DMS153 (cell line): ENCODE data around the gene HOXA13.

ENCODE experiments used
- DNase-seq: peaks from one replicate; lab custom pipeline; 2025; lab: John Stamatoyannopoulos, UW

HOXA13 gene

DNA sequence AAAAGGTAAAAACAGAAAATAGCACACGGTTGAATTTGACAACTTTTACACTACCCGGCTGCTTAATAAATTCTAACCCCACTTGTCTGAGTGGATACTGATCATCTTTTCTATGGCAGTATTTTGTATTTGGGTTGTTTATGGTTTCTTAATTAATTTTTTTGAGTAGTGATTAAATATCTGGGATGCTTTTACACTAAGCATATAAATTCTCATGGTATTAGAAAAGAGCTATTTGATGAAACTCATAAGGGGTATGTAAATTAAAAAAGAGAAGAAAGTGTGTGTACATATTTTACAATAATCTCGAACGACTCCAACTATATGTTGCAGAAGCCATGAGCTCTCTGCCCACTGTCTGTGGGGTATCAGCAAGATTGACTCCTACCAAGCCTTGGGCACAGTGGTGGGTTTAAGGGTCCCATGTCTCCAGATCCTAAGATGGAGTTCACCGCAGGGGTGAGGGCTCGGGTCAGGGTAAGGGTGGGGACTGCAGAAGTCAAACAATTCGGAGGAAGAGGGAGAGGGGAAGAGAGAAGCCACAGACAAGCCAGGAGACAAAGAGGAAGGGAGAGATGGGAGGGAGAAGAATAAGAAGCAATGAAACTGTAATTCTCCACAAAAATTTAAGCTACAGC is 7.6 kb upstream of the HOXA13 start:
- DNase-seq, result no peak

DNA sequence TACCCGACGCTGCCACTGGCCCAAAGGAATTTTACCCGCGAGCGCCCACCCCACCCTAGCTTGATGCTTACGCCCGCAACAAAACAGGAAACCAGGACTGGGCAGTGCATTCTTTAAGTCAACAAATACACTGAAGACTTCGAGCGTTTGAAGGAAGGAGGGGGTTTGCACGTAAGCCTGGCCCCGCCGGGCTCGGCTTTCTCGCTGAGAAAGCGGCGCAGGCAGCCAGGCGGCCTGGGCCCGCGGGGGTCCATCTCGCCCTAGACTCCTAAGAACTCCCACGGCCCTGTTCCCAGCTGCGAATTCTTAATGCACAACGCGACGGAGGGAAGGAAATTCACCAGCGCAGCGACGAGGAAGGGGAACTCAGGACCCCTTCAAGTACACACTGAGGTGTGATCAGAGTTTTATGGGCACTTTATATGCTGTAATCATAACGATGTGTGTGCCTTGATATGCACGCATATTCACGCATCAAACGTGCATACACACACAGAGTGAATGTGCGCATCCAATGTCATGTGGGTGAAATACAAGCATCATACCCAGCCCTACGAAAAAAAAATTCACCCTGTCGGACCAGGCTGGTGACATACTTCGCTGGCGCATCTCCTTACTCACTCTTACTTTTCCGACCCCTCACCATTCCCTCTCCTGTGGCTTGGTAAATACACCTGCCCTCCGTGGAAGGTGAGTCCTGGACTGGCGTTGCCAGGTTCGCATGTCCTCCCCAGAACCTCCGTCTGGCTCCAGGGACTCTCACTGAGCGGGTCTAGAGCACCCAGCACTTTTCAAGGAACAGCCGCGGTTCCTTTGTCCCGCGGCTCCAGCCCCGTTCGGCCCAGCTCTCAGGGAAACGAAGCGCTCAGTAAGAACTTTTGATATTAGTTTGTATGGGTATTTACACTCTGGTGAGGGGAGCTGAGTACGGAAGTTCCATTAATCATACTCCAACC is 5.7 kb upstream of the HOXA13 start:
- no peak for DNase-seq

DNA sequence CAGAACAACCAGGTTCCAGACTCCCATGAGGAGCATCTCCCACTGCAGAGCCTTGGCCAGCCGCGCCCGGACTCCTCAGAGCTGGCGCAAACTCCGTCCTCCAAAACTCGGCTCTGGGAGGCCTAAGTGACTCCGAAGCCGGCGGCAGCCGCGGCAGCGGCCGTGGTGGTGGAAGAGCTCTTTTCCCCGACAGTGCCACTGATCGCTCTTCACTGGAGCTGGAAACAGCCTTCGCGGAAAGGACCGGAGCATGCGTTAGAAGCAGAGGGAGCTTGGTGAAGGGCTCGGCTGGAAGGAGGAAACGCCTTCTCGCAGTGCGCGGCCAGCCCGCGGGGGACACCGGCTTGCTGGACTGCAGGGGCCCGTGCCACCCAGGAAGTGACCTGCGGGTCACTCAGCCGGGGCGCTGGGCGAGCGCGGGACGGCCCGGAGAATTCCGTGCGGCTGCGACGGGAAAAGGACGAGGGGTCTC is 5.0 kb upstream of the HOXA13 start:
- DNase-seq, result no peak

DNA sequence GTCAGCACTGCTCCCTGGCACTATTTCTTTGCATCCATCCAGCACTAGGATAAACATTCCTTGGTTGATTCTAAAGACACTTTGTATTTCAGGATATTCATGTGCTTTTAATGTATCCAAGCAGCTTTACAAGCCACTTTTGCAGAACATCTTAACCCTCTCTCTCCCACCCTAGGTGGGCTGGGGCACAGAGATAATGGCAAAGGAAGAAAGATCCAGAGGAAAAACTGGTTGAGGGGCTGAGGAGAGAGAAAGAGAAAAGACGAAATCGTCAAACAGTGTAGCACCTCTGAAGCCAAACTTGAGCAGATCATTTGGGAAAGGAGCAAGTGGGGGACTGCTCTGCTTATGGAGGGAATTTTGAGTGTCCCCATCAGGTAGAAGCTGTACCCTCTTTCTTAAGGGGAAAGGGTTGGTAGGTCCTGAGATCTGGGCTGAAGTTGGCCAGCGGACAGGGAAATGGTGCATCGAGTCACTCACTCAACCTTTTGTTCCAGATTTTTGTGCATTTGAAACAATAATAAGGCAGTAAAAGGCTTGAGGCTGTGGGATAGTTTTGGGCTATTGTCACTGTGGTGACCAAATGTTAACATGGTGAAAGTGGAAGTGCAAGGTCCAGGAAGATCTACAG is 4.2 kb upstream of the HOXA13 start:
- DNase-seq, result no peak

DNA sequence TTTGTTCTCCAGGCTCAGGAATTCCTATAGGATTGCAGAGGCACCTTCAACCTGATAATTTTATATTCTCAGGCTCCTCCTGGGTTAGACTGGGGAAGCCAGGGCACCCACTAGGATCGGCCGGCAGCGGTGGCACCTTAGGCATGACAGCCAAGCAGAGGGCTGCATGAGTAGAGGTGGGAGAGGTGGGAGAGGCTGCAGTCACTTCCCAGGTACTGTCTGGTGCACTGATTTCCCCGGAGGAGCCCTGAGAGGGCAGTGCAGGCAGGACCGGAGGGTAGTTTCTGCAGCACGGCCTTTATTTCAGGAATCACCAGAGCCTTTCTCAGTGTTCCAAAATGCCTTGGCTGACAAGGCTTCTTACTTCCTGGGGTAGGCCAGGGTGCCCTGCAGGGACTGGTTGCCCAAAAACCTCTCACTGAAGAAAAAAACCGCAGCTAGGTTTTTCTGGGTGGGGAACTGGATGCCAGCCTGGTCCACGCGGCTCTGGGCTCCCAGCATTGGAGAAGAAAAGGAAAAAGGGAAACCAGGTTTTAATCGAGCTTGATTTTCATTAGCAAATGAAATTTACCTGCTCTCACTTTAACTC is 3.6 kb upstream of the HOXA13 start:
- no peak for DNase-seq

DNA sequence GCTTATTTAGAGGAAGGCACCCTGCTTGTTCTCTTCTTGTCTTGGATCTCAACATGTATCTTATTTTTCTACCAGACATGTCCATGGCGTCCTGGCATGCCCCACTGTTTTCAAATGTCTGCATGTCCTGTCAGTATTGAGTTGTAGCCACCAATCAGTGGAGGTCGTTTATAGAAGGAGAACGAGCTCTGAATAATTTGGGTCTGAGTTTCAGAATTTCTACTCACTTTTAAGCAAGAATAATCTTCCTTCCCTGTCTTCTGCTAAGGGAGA is 2.9 kb upstream of the HOXA13 start:
- DNase-seq, result no peak

DNA sequence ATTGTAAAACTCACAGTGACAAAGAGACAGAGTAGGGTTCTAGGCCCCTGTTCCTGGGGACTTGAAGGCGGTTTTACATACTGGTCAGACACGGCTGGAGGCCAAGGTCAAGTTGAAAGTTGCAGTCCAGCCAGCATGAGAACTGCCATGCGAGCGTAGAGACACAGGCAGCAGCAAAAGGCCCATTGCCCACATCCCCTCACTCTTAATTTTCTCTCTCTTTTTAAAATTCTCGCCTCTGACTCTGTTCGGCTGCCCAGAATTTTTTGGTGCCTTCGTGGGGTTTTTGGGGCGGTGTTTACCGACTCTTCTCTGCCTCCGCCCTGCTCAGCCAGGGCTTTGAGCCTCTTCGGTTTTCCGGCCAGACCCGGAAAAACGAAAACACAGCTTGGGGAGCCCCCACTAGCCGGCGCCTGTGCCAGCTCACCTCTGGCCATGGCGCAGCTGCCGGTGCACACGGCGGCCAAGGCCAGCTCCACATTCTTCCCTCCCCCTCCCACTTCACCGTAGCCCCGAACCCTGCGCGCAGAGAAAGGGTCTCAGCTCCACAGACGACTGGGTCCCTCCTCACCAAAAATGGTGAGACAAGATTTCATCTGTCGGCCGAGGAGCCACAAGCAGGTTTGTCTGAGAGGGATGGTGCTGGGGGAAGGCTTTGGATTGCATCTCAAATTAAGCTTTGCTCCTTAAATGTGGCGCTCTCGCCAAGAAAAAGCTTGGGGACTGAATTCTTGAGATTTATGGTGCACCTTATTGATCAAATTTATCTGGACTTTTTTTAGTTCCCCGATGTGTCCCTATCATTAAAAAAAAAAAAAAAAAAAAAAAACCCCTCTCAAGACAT is 2.3 kb upstream of the HOXA13 start:
- no peak for DNase-seq

DNA sequence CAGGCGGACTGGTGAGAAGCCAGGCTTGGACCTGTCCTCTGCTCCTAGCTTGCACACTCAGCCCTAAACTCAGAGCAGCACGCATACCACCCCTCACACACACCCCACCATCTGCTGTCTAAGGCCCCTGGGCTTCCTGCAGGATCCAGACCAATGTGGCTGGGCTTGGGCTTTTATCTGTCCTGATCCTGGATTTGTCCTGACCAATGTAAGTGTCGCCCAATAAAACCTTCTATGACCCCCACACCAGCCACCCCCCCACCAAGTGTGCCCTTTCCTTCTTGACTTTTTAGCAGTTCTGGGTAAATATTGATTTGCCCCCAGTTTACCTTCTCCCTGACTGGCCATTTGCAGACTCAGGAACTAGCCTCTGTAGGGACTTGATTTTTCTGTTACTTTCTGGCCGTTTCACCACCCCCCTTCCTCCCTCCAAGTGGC is 1.7 kb upstream of the HOXA13 start:
- DNase-seq, result no peak

DNA sequence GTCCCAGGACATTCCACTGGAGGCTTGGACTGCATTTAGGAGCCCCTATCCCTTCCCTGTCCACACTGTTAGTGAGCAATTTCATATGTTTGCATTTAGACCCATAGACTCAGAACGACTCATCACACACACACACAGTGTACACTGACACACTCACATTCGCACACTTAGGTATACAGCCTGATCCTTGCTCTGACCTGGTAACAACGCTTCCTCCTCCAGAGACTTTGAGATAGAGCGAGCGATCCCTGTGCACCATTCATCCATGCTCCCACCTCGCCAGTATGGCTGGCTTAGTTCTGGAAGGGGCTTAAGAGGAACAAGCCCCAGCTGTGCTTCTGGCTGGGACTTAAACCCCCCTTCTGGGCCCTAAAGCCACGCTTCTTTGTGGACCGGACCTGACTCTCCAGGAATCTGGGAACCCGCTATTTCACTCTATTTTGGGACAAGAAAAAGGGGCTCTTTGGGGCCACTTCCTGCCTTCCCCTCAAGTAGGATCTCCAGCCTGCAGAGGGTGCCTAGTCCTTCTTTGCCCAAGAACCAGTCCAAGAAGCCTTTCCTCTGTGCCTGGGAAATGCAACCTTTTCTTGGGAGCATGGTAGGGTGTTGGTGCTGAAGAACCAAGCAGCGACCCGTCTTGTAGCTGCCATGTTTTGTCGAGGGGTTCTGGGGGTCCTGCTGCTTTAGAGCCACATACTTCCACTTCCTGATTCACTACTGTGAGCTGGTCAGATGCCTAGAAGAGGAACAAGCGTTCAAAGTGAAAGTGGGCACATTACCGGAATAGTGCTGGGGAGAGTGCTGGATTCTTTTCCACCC is 1.1 kb upstream of the HOXA13 start:
- no peak for DNase-seq

DNA sequence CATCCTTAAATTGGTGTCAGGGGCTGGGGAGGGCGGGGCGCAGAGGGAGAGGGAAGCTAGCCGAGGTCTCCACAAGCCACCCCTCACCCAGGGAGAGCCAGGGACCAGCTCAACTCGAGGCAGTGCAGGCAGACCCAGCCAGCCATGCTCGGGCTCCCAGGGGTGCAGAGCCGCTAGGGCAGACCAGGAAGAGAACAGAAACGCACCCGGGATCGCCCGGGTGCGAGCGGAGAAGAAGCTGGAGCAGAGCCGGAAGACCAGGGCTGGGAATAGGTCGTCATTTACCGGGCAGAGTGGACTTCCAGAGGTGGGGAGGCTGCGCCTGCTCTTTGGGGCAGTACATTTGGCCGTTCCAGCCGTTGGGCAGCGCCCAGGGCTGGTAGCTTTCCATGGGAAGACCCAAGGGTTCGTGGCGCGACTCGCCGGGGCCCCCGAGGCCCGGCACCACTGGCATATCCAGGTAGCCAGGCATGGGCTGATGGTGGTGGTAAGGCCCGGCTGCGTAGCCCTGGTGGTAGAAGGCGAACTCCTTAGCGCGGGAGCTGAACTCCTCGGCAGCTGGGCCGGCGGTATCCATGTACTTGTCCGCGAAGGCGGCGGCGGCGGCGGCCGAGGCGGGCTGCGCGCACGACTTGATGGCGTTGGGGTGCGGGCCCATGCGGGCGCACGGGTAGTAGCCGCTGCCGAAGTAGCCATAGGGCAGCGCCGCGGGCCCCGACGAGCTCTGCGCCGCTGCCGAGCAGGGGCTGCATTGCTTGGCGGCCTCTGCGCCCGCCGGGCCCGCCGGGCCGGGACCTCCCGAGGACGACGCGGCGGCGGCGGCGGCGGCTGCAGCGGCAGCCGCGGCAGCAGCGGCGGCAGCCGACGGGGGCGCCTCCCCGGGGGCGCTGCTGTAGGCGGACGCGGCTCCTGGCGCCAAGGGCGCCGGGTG is 755 bp downstream of the HOXA13 start:
- DNase-seq, result no peak

DNA sequence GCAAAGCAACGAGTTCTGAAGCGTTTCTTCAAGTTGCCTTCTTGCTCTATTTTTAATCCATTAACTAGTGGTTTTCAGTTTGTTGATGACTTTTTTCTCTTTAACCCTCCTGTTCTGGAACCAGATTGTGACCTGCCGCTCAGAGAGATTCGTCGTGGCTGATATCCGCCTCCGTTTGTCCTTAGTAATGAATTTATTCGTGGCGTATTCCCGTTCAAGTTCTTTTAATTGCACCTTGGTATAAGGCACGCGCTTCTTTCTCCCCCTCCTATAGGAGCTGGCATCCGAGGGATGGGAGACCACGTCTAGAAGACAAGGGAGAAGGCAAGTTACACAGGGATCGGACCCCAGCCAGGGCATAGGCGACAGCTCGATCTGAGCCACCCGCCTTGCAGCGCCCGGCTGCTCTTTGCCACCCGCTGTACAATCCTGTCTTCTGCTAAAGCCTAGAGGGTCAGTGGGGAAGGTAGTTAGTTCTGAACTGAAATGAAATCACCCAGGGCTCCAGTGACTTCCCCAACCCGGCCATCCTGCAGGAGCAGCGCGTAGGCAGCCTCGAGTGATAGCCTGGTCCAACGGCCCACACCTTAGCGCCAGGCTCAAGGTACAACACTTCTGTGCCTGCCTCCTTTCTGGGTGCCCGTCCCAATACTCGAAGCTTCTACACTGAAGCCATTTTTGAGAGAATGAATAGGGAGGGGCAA is 1.6 kb downstream of the HOXA13 start:
- no peak for DNase-seq

DNA sequence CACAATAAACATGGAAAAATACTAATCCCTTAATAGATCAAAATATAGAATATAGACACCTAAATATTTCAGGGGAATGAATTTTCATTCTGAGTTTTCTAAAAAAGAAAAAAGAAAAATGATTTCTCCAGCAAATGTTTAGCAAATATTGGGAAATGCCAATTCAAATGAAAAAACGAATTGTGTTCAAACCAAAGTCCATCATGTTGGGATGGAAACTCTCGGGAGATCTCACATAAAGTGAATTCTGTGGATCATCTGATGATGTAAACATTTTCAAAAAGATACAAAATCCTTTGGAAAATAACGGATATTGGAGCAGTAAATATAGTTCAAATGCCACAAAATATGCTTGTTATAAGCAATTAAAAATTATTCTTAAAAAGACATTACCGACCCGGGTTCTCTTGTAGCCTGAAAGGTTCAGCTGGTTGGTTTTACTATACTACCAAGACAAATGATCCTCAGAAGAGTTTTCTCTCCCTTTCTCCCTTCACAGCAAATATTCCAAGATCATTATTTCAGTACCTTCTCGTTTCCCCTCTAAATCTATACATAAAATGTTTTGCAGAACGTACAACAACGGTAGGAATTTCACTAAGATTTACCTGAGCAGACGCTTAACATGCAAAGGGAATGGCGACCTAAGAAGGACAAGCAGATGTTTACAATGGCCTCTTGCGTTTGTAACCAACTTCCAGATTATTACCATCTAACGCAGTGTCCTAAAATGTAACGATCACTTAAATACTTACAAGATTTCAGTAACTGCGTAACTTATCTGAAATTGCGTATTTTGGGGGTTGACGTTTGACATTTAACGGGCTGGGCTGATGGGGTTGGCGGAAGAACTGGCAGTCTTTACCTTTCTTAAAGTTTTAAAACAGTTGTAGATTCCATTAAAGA is 2.5 kb downstream of the HOXA13 start:
- DNase-seq, result no peak

DNA sequence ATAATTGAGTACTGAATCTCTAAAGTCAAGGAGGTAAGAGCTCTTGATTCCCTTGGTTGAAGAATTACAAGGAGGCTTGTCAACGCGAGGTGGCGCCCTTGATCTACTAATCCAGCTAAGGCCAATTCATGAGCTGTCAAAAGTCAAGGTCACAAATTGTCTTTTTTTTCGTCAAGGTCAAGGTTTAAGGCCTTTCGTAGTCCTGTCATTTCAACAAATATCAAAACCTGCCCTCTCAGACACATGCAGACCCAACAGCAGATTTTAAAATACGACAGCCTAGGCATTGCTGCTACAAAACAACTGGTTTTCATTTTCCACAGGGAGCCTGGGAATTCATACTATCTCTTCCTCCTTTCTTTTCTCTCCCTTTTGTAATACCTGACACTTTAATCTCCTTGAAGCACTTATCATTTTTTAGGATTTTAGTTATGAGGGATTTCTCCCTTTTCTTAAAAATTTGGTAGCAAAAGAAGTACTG is 3.6 kb downstream of the HOXA13 start:
- DNase-seq, result peak; percentile 72

DNA sequence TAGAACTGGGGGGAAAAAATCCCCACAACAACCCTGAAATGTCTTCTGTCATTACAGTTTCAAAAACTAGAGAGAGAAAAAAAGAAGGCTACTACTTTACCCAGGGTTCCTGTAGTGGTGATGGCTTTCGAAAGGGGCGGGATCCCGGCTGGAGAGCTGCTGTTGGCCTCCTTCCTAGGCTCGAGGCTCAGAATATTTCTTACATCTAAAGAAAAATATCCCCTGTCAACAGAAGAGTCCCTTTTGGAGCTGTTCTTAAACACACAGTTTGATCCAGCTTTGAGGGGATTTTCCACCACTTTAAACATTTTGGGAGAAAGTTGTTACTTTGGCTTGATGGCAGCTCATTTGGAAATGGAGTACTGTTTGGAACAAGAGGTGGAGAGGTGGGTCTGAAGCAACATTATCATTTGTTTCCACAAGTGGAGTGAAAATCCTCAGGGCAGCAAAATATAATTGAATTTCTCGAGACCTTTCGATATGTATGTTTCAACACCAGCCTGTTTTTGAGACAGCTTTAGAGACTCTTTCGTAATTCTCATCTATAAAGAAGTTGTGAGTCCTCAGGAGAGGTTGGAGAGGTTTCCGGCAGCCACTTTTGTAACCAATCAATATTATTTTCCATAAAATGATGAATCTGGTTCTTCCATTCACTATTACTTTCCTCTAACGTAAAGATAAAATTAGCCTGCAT is 5.1 kb downstream of the HOXA13 start:
- DNase-seq, result no peak

DNA sequence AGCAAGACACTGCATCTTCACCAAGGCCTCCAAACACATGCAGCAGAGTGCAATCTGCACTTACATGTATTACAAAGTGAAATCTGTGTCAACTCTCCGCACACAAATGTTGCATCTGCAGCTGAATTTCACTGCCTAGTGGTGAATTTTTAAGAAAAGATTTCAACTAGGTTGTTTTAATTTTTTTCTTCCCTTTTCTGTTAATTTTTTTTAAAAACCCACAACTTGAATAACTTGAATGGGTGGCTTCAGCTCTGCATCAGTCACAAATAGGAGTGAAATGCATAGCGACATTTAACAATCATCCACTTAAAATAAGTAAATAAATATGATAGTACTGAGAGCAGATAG is 5.9 kb downstream of the HOXA13 start:
- no peak for DNase-seq

DNA sequence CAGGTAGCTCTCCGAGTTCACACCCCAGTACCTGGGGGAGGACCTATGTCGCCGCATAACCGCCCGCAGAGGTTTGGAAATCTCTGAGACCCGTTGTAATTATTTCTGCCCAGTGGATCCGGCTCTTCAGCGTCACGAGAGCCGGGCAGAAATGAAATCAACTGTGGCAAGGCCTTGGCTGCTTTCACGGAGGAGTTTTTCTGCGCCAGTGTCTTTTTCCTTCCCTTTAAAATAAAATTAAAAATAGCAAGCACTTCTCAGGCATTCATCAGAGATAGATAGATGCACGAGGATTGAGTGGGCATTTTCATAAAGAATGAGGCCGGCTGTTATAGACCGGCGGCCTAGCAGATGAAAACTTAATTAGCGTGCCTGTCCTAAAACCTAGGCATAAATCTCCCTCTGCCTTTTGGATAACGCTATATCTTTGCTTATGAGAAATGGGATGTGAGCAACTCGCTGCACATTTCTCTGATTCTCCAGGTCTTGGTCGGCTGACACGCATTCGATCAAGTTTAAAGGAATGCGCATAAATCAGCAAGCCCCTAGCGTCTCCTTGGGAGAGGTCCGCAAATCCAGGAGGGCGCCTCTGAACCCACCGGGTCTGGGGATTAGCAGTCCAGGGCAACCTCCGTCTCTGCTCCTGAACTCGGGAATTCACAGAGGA is 6.4 kb downstream of the HOXA13 start:
- no peak for DNase-seq
